ENCODE results near the gene PRKCZ.
A peak's percentile ranks its signal among the peaks of the same experiment; 100 is the strongest.

Gene PRKCZ

GRCh38 chr1:2049718-2050431 is at the start of gene PRKCZ:
Gene PRKCZ (plus strand): TSS chr1:2050411. CDS start chr1:2050631, 220 bp downstream.
- DNase-seq = peak; percentile 64

- DNase-seq = no peak
Observed at GRCh38 chr1:2000432-2000831, 49.8 kb upstream of the PRKCZ start.

GRCh38 chr1:2000850-2001249 is 49.4 kb upstream of the PRKCZ start:
- DNase-seq = no peak

GRCh38 chr1:2001773-2002411 is 48.3 kb upstream of the PRKCZ start:
- DNase-seq = no peak

- DNase-seq = peak; percentile 60
Observed at GRCh38 chr1:2003541-2004131, 46.6 kb upstream of the PRKCZ start, which contains the start of gene CFAP74. Gene CFAP74 (minus strand): TSS chr1:2003786. CDS start chr1:1990956, 12,830 bp downstream.

GRCh38 chr1:2004856-2005255 is 45.4 kb upstream of the PRKCZ start:
- no peak for DNase-seq

- DNase-seq = no peak
Observed at GRCh38 chr1:2009101-2010053, 40.8 kb upstream of the PRKCZ start.

GRCh38 chr1:2014181-2014580 is 36.0 kb upstream of the PRKCZ start:
- no peak for DNase-seq

GRCh38 chr1:2014741-2015735 is 35.2 kb upstream of the PRKCZ start:
- DNase-seq = no peak

- no peak for DNase-seq
Observed at GRCh38 chr1:2016123-2016522, 34.1 kb upstream of the PRKCZ start.

- DNase-seq = no peak
Observed at GRCh38 chr1:2018217-2019171, 31.7 kb upstream of the PRKCZ start.

GRCh38 chr1:2019172-2019543 is 31.1 kb upstream of the PRKCZ start, which contains the start of gene GABRD:
Gene GABRD (plus strand): TSS chr1:2019345. CDS start chr1:2019424, 79 bp downstream.
- DNase-seq = no peak

GRCh38 chr1:2019571-2020309 is 30.5 kb upstream of the PRKCZ start:
- peak; percentile 48 for DNase-seq

GRCh38 chr1:2020310-2020655 is 29.9 kb upstream of the PRKCZ start:
- no peak for DNase-seq

- DNase-seq = no peak
Observed at GRCh38 chr1:2021550-2021949, 28.7 kb upstream of the PRKCZ start.

GRCh38 chr1:2022063-2022770 is 28.0 kb upstream of the PRKCZ start:
- no peak for DNase-seq

- no peak for DNase-seq
Observed at GRCh38 chr1:2023187-2023586, 27.0 kb upstream of the PRKCZ start.

GRCh38 chr1:2024451-2024850 is 25.8 kb upstream of the PRKCZ start:
- no peak for DNase-seq

- DNase-seq = no peak
Observed at GRCh38 chr1:2024887-2025286, 25.3 kb upstream of the PRKCZ start.
